Dermis lymphatic vessel endothelial cell (primary cell): Measurements from ENCODE around the gene TAF11L13. TPM values are rescaled to one million over a fixed set of nuclear protein-coding genes. Genes with fewer than 3 reads are reported as not detected.

Experiments
- total RNA-seq: library from RNA; depleted of rRNA; stranded (reverse); fragments of >200 nt; gene quantifications from 2 replicates; pipeline ENCODE4 v1.2.1, GENCODE V29; 2014

Gene TAF11L13
- total RNA-seq = not detected in 2 replicates

DNA sequence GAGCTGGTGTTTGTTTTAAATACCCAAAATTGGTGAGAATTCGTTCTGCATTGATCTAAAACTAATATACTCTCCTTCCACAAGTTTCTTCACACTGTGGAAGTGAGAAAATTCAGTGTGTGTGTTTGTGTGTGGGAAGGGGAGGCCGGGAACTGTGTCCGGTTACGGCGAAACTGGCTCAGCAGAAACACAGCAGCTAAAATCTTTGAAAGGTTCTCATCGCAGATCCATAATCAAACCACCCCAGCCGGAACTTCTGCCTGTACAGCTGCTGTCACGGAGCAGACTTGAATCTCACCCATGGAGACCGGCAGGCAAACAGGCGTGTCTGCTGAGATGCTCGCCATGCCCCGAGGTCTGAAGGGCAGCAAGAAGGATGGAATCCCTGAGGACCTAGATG is at the start of gene TAF11L13:
TSS of gene TAF11L13 (plus strand) at position 301 of the 400 bp plus-strand sequence.

DNA sequence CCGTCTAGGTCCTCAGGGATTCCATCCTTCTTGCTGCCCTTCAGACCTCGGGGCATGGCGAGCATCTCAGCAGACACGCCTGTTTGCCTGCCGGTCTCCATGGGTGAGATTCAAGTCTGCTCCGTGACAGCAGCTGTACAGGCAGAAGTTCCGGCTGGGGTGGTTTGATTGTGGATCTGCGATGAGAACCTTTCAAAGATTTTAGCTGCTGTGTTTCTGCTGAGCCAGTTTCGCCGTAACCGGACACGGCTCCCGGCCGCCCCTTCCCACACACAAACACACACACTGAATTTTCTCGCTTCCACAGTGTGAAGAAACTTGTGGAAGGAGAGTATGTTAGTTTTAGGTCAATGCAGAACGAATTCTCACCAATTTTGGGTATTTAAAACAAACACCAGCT is 46.2 kb upstream of the TAF11L13 start, which contains the start of gene TAF11L7:
TSS of gene TAF11L7 (minus strand) at position 101 of the 400 bp plus-strand sequence.

DNA sequence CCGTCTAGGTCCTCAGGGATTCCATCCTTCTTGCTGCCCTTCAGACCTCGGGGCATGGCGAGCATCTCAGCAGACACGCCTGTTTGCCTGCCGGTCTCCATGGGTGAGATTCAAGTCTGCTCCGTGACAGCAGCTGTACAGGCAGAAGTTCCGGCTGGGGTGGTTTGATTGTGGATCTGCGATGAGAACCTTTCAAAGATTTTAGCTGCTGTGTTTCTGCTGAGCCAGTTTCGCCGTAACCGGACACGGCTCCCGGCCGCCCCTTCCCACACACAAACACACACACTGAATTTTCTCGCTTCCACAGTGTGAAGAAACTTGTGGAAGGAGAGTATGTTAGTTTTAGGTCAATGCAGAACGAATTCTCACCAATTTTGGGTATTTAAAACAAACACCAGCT is 41.0 kb upstream of the TAF11L13 start, which contains the start of gene TAF11L8:
TSS of gene TAF11L8 (minus strand) at position 101 of the 400 bp plus-strand sequence.

DNA sequence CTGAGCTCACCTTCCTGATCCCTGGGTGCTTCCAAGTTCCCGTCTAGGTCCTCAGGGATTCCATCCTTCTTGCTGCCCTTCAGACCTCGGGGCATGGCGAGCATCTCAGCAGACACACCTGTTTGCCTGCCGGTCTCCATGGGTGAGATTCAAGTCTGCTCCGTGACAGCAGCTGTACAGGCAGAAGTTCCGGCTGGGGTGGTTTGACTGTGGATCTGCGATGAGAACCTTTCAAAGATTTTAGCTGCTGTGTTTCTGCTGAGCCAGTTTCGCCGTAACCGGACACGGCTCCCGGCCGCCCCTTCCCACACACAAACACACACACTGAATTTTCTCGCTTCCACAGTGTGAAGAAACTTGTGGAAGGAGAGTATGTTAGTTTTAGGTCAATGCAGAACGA is 37.6 kb upstream of the TAF11L13 start, which contains the start of gene TAF11L9:
TSS of gene TAF11L9 (minus strand) at position 140 of the 400 bp plus-strand sequence.

DNA sequence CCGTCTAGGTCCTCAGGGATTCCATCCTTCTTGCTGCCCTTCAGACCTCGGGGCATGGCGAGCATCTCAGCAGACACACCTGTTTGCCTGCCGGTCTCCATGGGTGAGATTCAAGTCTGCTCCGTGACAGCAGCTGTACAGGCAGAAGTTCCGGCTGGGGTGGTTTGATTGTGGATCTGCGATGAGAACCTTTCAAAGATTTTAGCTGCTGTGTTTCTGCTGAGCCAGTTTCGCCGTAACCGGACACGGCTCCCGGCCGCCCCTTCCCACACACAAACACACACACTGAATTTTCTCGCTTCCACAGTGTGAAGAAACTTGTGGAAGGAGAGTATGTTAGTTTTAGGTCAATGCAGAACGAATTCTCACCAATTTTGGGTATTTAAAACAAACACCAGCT is 34.2 kb upstream of the TAF11L13 start, which contains the start of gene TAF11L10:
TSS of gene TAF11L10 (minus strand) at position 101 of the 400 bp plus-strand sequence.

DNA sequence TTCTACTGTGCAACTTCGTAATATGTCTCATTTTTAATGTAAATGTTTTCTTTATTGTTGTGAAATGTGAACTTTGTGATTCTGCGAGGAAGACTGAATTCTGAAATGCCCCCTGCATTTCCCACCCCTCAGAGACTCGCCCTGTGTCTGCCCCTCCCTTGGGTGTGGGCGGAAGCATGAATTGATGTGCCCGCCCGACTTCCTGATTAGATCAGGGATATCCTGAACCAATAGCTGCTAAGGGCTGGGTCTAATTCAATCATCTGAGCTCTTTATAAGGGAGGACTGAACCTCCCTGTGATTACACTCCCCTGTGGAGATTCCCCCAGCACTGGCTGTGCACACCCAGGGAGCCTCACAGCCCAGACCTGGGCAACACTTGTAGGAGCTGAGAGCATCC is 28.0 kb upstream of the TAF11L13 start, which contains the start of gene TAF11L11:
TSS of gene TAF11L11 (plus strand) at position 304 of the 400 bp plus-strand sequence.

DNA sequence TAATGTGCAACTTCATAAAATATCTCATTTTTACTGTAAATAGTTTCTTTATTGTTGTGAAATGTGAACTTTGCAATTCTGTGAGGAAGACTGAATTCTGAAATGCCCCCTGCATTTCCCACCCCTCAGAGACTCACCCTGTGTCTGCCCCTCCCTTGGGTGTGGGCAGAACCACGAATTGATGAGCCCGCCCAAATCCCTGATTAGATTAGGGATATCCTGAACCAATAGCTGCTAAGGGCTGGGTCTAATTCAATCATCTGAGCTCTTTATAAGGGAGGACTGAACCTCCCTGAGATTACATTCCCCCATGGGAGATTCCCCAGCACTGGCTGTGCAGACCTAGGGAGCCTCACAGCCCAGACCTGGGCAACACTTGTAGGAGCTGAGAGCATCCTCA is 21.8 kb upstream of the TAF11L13 start, which contains the start of gene TAF11L12:
TSS of gene TAF11L12 (plus strand) at position 301 of the 400 bp plus-strand sequence.

DNA sequence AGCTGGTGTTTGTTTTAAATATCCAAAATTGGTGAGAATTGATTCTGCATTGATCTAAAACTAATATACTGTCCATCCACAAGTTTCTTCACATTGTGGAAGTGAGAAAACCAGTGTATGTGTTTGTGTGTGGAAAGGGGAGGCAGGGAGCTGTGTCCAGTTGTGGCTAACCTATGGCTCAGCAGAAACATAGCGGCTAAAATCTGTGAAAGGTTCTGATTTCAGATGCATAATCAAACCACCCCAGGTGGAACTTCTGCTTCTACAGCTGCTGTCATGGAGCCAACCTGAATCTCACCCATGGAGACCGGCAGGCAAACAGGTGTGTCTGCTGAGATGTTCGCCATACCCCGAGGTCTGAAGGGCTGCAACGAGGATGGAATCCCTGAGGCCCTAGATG is 2.3 kb downstream of the TAF11L13 start, which contains the start of gene TAF11L14:
TSS of gene TAF11L14 (plus strand) at position 301 of the 400 bp plus-strand sequence.

Other genes starting within 250 kb of the TAF11L13 start
- gene TAF11L2, start 133.9 kb upstream of the TAF11L13 start, total RNA-seq = not detected in 2 replicates
- gene TAF11L3, start 113.7 kb upstream of the TAF11L13 start, total RNA-seq = not detected in 2 replicates
- gene TAF11L4, start 110.3 kb upstream of the TAF11L13 start, total RNA-seq = not detected in 2 replicates
- not detected in 2 replicates for gene TAF11L5, start 106.9 kb upstream of the TAF11L13 start, total RNA-seq
- not detected in 2 replicates for gene TAF11L6, start 103.4 kb upstream of the TAF11L13 start, total RNA-seq
- gene TAF11L7, start 46.3 kb upstream of the TAF11L13 start, total RNA-seq = not detected in 2 replicates
- not detected in 2 replicates for gene TAF11L8, start 41.1 kb upstream of the TAF11L13 start, total RNA-seq
- gene TAF11L9, start 37.7 kb upstream of the TAF11L13 start, total RNA-seq = not detected in 2 replicates
- not detected in 2 replicates for gene TAF11L10, start 34.3 kb upstream of the TAF11L13 start, total RNA-seq
- gene TAF11L11, start 27.9 kb upstream of the TAF11L13 start, total RNA-seq = not detected in 2 replicates
- gene TAF11L12, start 21.7 kb upstream of the TAF11L13 start, total RNA-seq = not detected in 2 replicates
- not detected in 2 replicates for gene TAF11L14, start 2.4 kb downstream of the TAF11L13 start, total RNA-seq